Activated B cell treated with CpG ODN at 0.5 μM for 24 hours (primary cell): Measurements from ENCODE around the gene EPHA6. TPM values are rescaled to one million over a fixed set of nuclear protein-coding genes. Genes with fewer than 3 reads are reported as not detected.

Experiments
- ATAC-seq: fragments of 200-7000 bp; cut with Tn5 transposase; one replicate; pipeline ENCODE4 v1.10.0; 2021; ENCODE audit warnings: low read depth, mild to moderate bottlenecking, moderate library complexity
- CTCF ChIA-PET: fragments of 350-600 bp; sonication (Branson Sonifier 250); formaldehyde crosslinking; loops from one replicate; lab custom pipeline; 2021; ENCODE audit warnings: antibody characterized with exemption; lab: Charles Lee
- POLR2A ChIA-PET: fragments of 350-600 bp; sonication (Branson Sonifier 250); formaldehyde crosslinking; loops from one replicate; lab custom pipeline; 2021; ENCODE audit warnings: antibody characterized with exemption; lab: Charles Lee
- DNase-seq: peaks from one replicate; pipeline ENCODE4 v3.0.0; 2022
- H3K27ac Mint-ChIP-seq: one replicate; pipeline ENCODE4 v1.8.0; 2020; ENCODE audit warnings: mixed read lengths
- H3K27me3 Mint-ChIP-seq: one replicate; pipeline ENCODE4 v1.8.0; 2021; ENCODE audit warnings: mixed read lengths
- H3K36me3 Mint-ChIP-seq: one replicate; pipeline ENCODE4 v1.8.0; 2021; ENCODE audit warnings: low read depth, mixed read lengths
- H3K4me1 Mint-ChIP-seq: one replicate; pipeline ENCODE4 v1.8.0; 2021; ENCODE audit warnings: mixed read lengths
- H3K4me3 Mint-ChIP-seq: one replicate; pipeline ENCODE4 v1.8.0; 2020; ENCODE audit warnings: mild to moderate bottlenecking, mixed read lengths
- H3K9me3 Mint-ChIP-seq: one replicate; pipeline ENCODE4 v1.8.0; 2020; ENCODE audit warnings: mixed read lengths
- intact Hi-C: fragments of 100-400 bp; cut with micrococcal nuclease; formaldehyde crosslinking; loops from one replicate; pipeline ENCODE4 v1.15.1; 2024
- total RNA-seq: library from RNA; stranded (reverse); gene quantifications from 2 replicates; pipeline ENCODE4 v1.2.3, GENCODE V29; 2022
- TF ChIP-seq, protein P1 (sequence below): fragments of 200-600 bp; IDR thresholded peaks from one replicate; pipeline ENCODE4 v1.8.0; 2022; ENCODE audit warnings: antibody characterized with exemption, mild to moderate bottlenecking

EPHA6 gene
- total RNA-seq, 1 donor from 2014 or later: not detected

DNA sequence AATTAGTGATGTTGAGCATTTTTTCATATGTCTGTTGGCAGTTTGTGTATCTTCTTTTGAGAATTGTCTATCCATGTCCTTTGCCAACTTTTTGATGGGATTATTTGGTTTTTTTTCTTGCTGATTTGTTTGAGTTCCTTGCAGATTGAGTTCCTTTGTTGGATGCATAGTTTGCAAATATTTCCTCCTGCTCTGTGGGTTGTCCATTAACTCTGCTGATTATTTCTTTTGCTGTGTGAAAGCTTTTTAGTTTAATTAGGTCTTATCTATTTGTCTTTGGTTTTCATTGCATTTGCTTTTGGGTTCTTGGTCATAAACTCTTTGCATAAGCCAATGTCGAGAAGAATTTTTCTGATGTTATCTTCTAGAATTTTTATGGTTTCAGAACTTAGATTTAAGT, 414.6 kb downstream of the EPHA6 start:
- CTCF ChIA-PET: no interaction called here
- H3K4me3 Mint-ChIP-seq: no peak overlapping the region
- H3K27me3 Mint-ChIP-seq: no peaks in the 10 kb centered on the region
- DNase-seq: no peak
- H3K36me3 Mint-ChIP-seq: no peaks in the 10 kb centered on the region
- no peak for ATAC-seq
- intact Hi-C loops: no loop called here
- TF ChIP-seq, protein P1, sequence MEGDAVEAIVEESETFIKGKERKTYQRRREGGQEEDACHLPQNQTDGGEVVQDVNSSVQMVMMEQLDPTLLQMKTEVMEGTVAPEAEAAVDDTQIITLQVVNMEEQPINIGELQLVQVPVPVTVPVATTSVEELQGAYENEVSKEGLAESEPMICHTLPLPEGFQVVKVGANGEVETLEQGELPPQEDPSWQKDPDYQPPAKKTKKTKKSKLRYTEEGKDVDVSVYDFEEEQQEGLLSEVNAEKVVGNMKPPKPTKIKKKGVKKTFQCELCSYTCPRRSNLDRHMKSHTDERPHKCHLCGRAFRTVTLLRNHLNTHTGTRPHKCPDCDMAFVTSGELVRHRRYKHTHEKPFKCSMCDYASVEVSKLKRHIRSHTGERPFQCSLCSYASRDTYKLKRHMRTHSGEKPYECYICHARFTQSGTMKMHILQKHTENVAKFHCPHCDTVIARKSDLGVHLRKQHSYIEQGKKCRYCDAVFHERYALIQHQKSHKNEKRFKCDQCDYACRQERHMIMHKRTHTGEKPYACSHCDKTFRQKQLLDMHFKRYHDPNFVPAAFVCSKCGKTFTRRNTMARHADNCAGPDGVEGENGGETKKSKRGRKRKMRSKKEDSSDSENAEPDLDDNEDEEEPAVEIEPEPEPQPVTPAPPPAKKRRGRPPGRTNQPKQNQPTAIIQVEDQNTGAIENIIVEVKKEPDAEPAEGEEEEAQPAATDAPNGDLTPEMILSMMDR: no peak
- H3K4me1 Mint-ChIP-seq: no peaks in the 10 kb centered on the region
- no peak overlapping the region for H3K27ac Mint-ChIP-seq
- peaks cover 8% of the 10 kb centered on the region for H3K9me3 Mint-ChIP-seq
- POLR2A ChIA-PET: no interaction called here

DNA sequence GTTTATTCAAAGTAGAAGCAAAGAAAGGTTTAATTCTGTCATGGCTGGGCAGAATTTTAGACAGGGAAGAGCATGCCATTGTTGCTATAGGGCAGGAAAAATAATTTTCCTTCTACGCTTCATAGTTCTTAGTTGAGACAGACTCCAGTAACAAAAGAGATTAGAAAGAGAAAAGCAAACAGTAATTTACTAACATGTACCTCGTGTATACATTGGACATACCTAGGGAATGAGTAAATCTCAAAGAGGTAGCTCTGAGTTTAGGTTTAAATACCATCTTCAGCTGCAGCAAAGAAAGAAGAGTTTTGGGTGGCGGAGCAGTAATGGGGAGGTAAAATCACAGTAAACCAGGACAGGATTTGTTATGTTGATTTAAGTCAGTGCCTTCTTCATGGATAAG, 416.1 kb downstream of the EPHA6 start:
- TF ChIP-seq, protein P1: no peak
- ChIA-PET CTCF (interaction anchor here (0.8 kb wide), 1 partner anchor 22 kb away, joined by 3 read pairs; no protein-coding TSS in a partner anchor), POLR2A (no interaction called here)
- ATAC-seq (no peak), DNase-seq (no peak)
- H3K9me3 Mint-ChIP-seq: peaks cover 8% of the 10 kb centered on the region
- no peaks in the 10 kb centered on the region for H3K27me3 Mint-ChIP-seq
- no peak overlapping the region for H3K4me3 Mint-ChIP-seq
- H3K27ac Mint-ChIP-seq: no peak overlapping the region
- H3K36me3 Mint-ChIP-seq: no peaks in the 10 kb centered on the region
- intact Hi-C loops: no loop called here
- no peaks in the 10 kb centered on the region for H3K4me1 Mint-ChIP-seq

- ATAC-seq: no peak
- H3K4me3 Mint-ChIP-seq: no peak overlapping the region
- no peaks in the 10 kb centered on the region for H3K36me3 Mint-ChIP-seq
- no peak overlapping the region for H3K27ac Mint-ChIP-seq
- POLR2A ChIA-PET: no interaction called here
- H3K9me3 Mint-ChIP-seq: peaks cover 6% of the 10 kb centered on the region
- no peak for DNase-seq
- CTCF ChIA-PET: no interaction called here
- H3K27me3 Mint-ChIP-seq: no peaks in the 10 kb centered on the region
- TF ChIP-seq, protein P1: no peak
- H3K4me1 Mint-ChIP-seq: no peaks in the 10 kb centered on the region
- intact Hi-C loops: no loop called here
Observed at GRCh38 chr3:97232393-97233034, 418.1 kb downstream of the EPHA6 start.

- ATAC-seq: no peak
- no peak overlapping the region for H3K27ac Mint-ChIP-seq
- TF ChIP-seq, protein P1: no peak
- H3K4me3 Mint-ChIP-seq: no peak overlapping the region
- no peak for DNase-seq
- intact Hi-C loops: no loop called here
- H3K9me3 Mint-ChIP-seq: peaks cover 5% of the 10 kb centered on the region
- ChIA-PET CTCF (no interaction called here), POLR2A (no interaction called here)
- no peaks in the 10 kb centered on the region for H3K4me1 Mint-ChIP-seq
- H3K27me3 Mint-ChIP-seq: no peaks in the 10 kb centered on the region
- H3K36me3 Mint-ChIP-seq: no peaks in the 10 kb centered on the region
Observed at GRCh38 chr3:97235179-97235578, 420.8 kb downstream of the EPHA6 start.

GRCh38 chr3:97235611-97236315, 421.4 kb downstream of the EPHA6 start:
- Mint-ChIP-seq H3K27me3 (no peaks in the 10 kb centered on the region), H3K4me3 (no peak overlapping the region), H3K9me3 (peaks cover 5% of the 10 kb centered on the region), H3K27ac (no peak overlapping the region), H3K4me1 (no peaks in the 10 kb centered on the region), H3K36me3 (no peaks in the 10 kb centered on the region)
- ChIA-PET CTCF (no interaction called here), POLR2A (no interaction called here)
- ATAC-seq (no peak), DNase-seq (no peak)
- TF ChIP-seq, protein P1: no peak
- intact Hi-C loops: no loop called here
